Esophagus (tissue), 2 donors: ENCODE results near the gene CALML4. TPM values are rescaled to one million over a fixed set of nuclear protein-coding genes. Genes with fewer than 3 reads are reported as not detected.
A peak's percentile ranks its signal among the peaks of the same experiment; 100 is the strongest.

ENCODE experiments used
- H3K27ac ChIP-seq, 2 donors: one replicate each; pipeline ENCODE4 v1.5.1; 2013; ENCODE audit warnings: low read depth in 2 of 2, mild to moderate bottlenecking in 2 of 2, inconsistent platforms in 1 of 2, low read length in 1 of 2, moderate library complexity in 1 of 2
- H3K27me3 ChIP-seq, 2 donors: one replicate each; pipeline ENCODE4 v1.6.1; 2013; ENCODE audit warnings: low read length in 2 of 2, control low read depth in 1 of 2, mild to moderate bottlenecking in 1 of 2; ENCODE audit not compliant: insufficient read depth in 2 of 2, control insufficient read depth in 1 of 2
- H3K36me3 ChIP-seq, 2 donors: one replicate each; pipeline ENCODE4 v1.6.1; 2013; ENCODE audit warnings: low read length in 1 of 2; ENCODE audit not compliant: control insufficient read depth in 2 of 2, insufficient read depth in 2 of 2
- H3K4me1 ChIP-seq, 2 donors: one replicate each; pipeline ENCODE4 v1.6.1; 2013; ENCODE audit warnings: low read length in 1 of 2; ENCODE audit not compliant: control insufficient read depth in 2 of 2, insufficient read depth in 2 of 2
- H3K4me3 ChIP-seq, 2 donors: one replicate each; pipeline ENCODE4 v1.5.1; 2013; ENCODE audit warnings: low read length in 2 of 2, mild to moderate bottlenecking in 2 of 2, low read depth in 1 of 2, moderate library complexity in 1 of 2
- H3K9me3 ChIP-seq, 2 donors: one replicate each; pipeline ENCODE4 v1.6.1; 2013; ENCODE audit warnings: mild to moderate bottlenecking in 2 of 2, low read depth in 1 of 2, low read length in 1 of 2, moderate library complexity in 1 of 2; ENCODE audit not compliant: control insufficient read depth in 2 of 2, insufficient read depth in 1 of 2
- WGBS, 2 donors: extraction: QIAGEN DNeasy Blood & Tissue Kit; methylation state at CpG; one replicate each; pipeline ENCODE4 v1.1.7; 2013; 5-methylcytosine and 5-hydroxymethylcytosine counted together
- polyA plus RNA-seq, 2 donors: library from polyadenylated mRNA; stranded (reverse); fragments of 200-250 nt; gene quantifications; one replicate each; pipeline ENCODE4 v1.2.3, GENCODE V29; 2013
- donor health status: healthy with polysubstance abuse.
- donor health status: Bipolar disorder and iron deficiency.

Gene CALML4
- polyA plus RNA-seq, 2 donors = 5.0 to 11.2 TPM

- WGBS, 2 donors = 92 to 98% methylated on average over 6 of the region's 6 CpGs
- Histone ChIP-seq H3K4me3 (no peak overlapping the region), H3K36me3 (no peaks in the 10 kb centered on the region), H3K27me3 (no peaks in the 10 kb centered on the region), H3K27ac (no peak overlapping the region), H3K4me1 (peaks cover 0 to 7% of the 10 kb centered on the region in 2 donors), H3K9me3 (no peaks in the 10 kb centered on the region)
Measured at GRCh38 chr15:68232937-68233336, 27.8 kb upstream of the CALML4 start.

- Histone ChIP-seq H3K27ac (no peak overlapping the region), H3K4me3 (no peak overlapping the region), H3K36me3 (no peaks in the 10 kb centered on the region), H3K9me3 (no peaks in the 10 kb centered on the region), H3K27me3 (no peaks in the 10 kb centered on the region), H3K4me1 (peaks cover 3 to 11% of the 10 kb centered on the region in 2 donors)
- 78 to 91% methylated on average over 6 of the region's 6 CpGs for WGBS, 2 donors
Measured at GRCh38 chr15:68232449-68232848, 27.3 kb upstream of the CALML4 start.

GRCh38 chr15:68231102-68231818 is 26.1 kb upstream of the CALML4 start:
- Histone ChIP-seq H3K9me3 (no peaks in the 10 kb centered on the region), H3K4me1 (peaks cover 3 to 12% of the 10 kb centered on the region in 2 donors), H3K27ac (no peak overlapping the region), H3K36me3 (no peaks in the 10 kb centered on the region), H3K27me3 (no peaks in the 10 kb centered on the region), H3K4me3 (no peak overlapping the region)
- 79 to 84% methylated on average over 9 of the region's 9 CpGs for WGBS, 2 donors

- no peaks in the 10 kb centered on the region for H3K36me3 ChIP-seq
- peaks cover 3 to 12% of the 10 kb centered on the region in 2 donors for H3K4me1 ChIP-seq
- 53 to 54% methylated on average over 20 of the region's 20 CpGs for WGBS, 2 donors
- peak overlapping the region; percentile 83 to 93 for H3K4me3 ChIP-seq
- peak overlapping the region in 1 of 2 donors; percentile 13 for H3K27ac ChIP-seq
- H3K27me3 ChIP-seq = no peaks in the 10 kb centered on the region
- H3K9me3 ChIP-seq = no peaks in the 10 kb centered on the region
Measured at GRCh38 chr15:68230157-68231100, 25.3 kb upstream of the CALML4 start.

GRCh38 chr15:68229386-68230156 is 24.4 kb upstream of the CALML4 start, which contains the start of gene CLN6:
CLN6 (minus strand) TSS chr15:68229728; CDS start chr15:68229584, 144 bp downstream.
- peak within 1 kb of the TSS; percentile 83 to 93 for H3K4me3 ChIP-seq
- H3K27ac ChIP-seq = peak within 1 kb of the TSS; percentile 83 to 85
- peaks cover 3 to 12% of the 10 kb centered on the region in 2 donors for H3K4me1 ChIP-seq
- H3K9me3 ChIP-seq = no peaks in the 10 kb centered on the region
- H3K36me3 ChIP-seq = no peaks in the 10 kb centered on the region
- WGBS, 2 donors = 0 to 1% methylated on average over 71 to 82 of the region's 82 CpGs
- H3K27me3 ChIP-seq = no peaks in the 10 kb centered on the region

- Histone ChIP-seq H3K4me1 (peaks cover 3 to 12% of the 10 kb centered on the region in 2 donors), H3K36me3 (no peaks in the 10 kb centered on the region), H3K27ac (peak overlapping the region; percentile 83 to 85), H3K4me3 (peak overlapping the region; percentile 83 to 93), H3K9me3 (no peaks in the 10 kb centered on the region), H3K27me3 (no peaks in the 10 kb centered on the region)
- 0% methylated on average over 28 to 39 of the region's 39 CpGs for WGBS, 2 donors
Measured at GRCh38 chr15:68228971-68229385, 23.8 kb upstream of the CALML4 start.

- no peaks in the 10 kb centered on the region for H3K27me3 ChIP-seq
- H3K27ac ChIP-seq = peak overlapping the region in 1 of 2 donors; percentile 18
- 32 to 33% methylated on average over 25 of the region's 25 CpGs for WGBS, 2 donors
- no peaks in the 10 kb centered on the region for H3K36me3 ChIP-seq
- H3K4me3 ChIP-seq = peak overlapping the region; percentile 83 to 93
- no peaks in the 10 kb centered on the region for H3K9me3 ChIP-seq
- peaks cover 3 to 12% of the 10 kb centered on the region in 2 donors for H3K4me1 ChIP-seq
Measured at GRCh38 chr15:68228143-68228970, 23.2 kb upstream of the CALML4 start.

- no peaks in the 10 kb centered on the region for H3K9me3 ChIP-seq
- no peak overlapping the region for H3K27ac ChIP-seq
- H3K4me1 ChIP-seq = peaks cover 3 to 12% of the 10 kb centered on the region in 2 donors
- no peaks in the 10 kb centered on the region for H3K36me3 ChIP-seq
- peak overlapping the region in 1 of 2 donors; percentile 83 for H3K4me3 ChIP-seq
- no peaks in the 10 kb centered on the region for H3K27me3 ChIP-seq
- 76 to 78% methylated on average over 9 of the region's 9 CpGs for WGBS, 2 donors
Measured at GRCh38 chr15:68227643-68228142, 22.6 kb upstream of the CALML4 start.
